Measurements from ENCODE around the gene GID8. TPM values are rescaled to one million over a fixed set of nuclear protein-coding genes. Genes with fewer than 3 reads are reported as not detected.

The GID8 gene
- polyA plus RNA-seq, 1 of the 3 experiments (the other 2 are of a cell fraction), result 18.1 TPM

DNA sequence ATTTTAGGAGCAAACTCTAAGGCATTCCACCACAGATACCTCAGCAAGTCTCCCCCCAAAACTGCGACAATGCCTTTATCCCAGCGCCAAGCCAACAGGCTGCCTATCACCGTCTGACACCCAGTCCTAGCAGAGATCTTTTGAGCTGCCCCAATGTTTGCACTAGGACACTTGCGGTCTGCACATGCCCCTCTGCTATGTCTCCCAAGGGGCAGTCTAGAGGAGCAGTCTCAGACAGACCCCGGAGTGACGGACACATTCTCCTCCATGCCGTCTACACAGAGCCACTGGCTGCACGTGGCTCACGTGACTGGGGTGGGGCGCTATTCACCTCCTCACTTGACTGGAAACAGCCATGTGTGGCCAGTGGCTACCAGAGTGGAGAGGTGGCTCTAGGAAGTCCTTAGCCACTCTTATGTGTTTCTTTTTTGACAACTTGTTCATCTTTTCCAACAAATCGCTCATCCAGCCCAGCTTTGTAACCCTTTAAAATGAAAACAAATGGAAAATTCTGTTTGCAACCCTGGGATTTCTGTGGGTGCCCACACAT lies 27.7 kb upstream of the GID8 start:
- Histone ChIP-seq H3K4me1 (ENCODE audit: control insufficient read depth in 1 of 2, insufficient read depth in 2 of 2, low read depth in 1 of 2, low read length in 1 of 2) (peaks cover 5 to 10% of the 10 kb centered on the region in 2 experiments; a peak in 2 of 4 replicates), H3K4me3 (ENCODE audit: low read depth in 2 of 2, low read length in 1 of 2) (no peak overlapping the region), H2AFZ (ENCODE audit: low read depth) (no peak overlapping the region), H4K20me1 (ENCODE audit: insufficient read depth) (peaks cover 95% of the 10 kb centered on the region), H3K27me3 (ENCODE audit: insufficient read depth) (no peaks in the 10 kb centered on the region), H3K79me2 (ENCODE audit: insufficient read depth) (peaks cover 100% of the 10 kb centered on the region), H3K27ac (ENCODE audit: low read depth in 2 of 2, low read length in 1 of 2) (no peak overlapping the region), H3K4me2 (no peak overlapping the region), H3F3A (replicated peaks; ENCODE audit: insufficient read depth) (peaks cover 17% of the 10 kb centered on the region), H3K36me3 (replicated peaks in 1 of 2; ENCODE audit: control insufficient read depth in 1 of 2, insufficient read depth in 2 of 2, low read length in 1 of 2) (peaks cover 64 to 83% of the 10 kb centered on the region in 2 experiments), H3K9me3 (no peaks in the 10 kb centered on the region), H3K9me2 (no peaks in the 10 kb centered on the region), H3K9ac (no peak overlapping the region)
- ChIA-PET CTCF (interaction anchor here (1.1 to 17.1 kb wide), 4 partner anchors 9 to 99 kb away, joined by 3 to 181 read pairs (median 65); partner anchors contain the start of gene DIDO1), POLR2A (no interaction called here)
- TF ChIP-seq SMC3 (IDR thresholded peaks at IDR 0.05; ENCODE audit: low read depth, low read length) (no peak), FOXJ3 (CRISPR knock-in tag; IDR thresholded peaks at IDR 0.05) (no peak), ELF1 (IDR thresholded peaks at IDR 0.05) (no peak)
- TF ChIP-seq, protein P1, sequence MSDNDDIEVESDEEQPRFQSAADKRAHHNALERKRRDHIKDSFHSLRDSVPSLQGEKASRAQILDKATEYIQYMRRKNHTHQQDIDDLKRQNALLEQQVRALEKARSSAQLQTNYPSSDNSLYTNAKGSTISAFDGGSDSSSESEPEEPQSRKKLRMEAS (IDR thresholded peaks at IDR 0.05; ENCODE audit: low read depth), result no peak
- TF ChIP-seq, protein P2, sequence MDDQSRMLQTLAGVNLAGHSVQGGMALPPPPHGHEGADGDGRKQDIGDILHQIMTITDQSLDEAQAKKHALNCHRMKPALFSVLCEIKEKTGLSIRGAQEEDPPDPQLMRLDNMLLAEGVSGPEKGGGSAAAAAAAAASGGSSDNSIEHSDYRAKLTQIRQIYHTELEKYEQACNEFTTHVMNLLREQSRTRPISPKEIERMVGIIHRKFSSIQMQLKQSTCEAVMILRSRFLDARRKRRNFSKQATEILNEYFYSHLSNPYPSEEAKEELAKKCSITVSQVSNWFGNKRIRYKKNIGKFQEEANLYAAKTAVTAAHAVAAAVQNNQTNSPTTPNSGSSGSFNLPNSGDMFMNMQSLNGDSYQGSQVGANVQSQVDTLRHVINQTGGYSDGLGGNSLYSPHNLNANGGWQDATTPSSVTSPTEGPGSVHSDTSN (IDR thresholded peaks at IDR 0.05), result no peak
- DNase-seq, result no peak
- WGBS (ENCODE audit: low lambda C conversion rate), result 96% methylated on average over 11 of the region's 11 CpGs

DNA sequence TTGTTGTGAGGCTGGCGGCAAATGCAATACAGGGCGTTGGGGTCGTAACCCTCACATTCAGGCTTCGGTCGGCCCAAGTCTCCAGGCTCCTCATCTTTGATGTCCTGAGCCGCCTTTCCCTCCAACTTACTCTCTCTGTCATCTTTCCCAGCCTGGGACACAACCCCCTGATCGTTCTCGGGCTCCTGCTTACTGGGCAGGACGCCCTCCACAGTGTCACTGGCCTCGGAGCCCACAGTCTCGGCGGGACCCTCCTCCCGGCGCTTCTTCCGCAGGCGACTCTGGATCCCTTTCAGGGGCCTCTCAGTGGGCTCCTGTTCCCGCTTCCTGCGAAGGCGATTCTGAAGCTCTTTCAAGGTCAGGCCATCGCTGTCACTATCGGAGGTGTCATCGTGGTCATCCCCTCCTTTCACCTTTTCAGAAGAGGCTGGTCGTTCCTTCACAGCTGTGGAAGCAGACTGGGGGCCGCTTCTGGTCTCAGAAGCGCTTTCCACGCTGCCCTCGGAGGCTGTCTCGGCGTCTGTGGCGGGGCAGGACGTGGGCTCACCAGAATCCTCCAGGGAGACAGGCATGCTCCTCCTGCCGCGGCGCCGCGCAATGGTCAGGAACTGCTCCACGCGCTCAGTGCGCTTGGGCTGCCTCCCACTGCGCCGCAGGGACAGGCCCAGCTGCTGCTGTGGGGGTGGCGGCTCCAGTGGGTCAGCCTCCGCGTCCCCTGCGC lies 27.0 kb upstream of the GID8 start:
- WGBS (ENCODE audit: low lambda C conversion rate), result 96% methylated on average over 38 of the region's 45 CpGs
- H4K20me1 ChIP-seq (ENCODE audit: insufficient read depth), result peaks cover 95% of the 10 kb centered on the region

More for the DNA sequence above, 27.0 kb upstream of the GID8 start:
- no peaks in the 10 kb centered on the region for H3K9me2 ChIP-seq
- peaks cover 17% of the 10 kb centered on the region for H3F3A ChIP-seq (replicated peaks; ENCODE audit: insufficient read depth)
- ChIA-PET POLR2A (no interaction called here), CTCF (interaction anchor here (0.9 to 17.1 kb wide), 5 partner anchors 10 to 98 kb away, joined by 3 to 181 read pairs (median 13); partner anchors contain the start of gene DIDO1)
- peaks cover 100% of the 10 kb centered on the region for H3K79me2 ChIP-seq (ENCODE audit: insufficient read depth)
- H3K9ac ChIP-seq, result no peak overlapping the region
- H3K4me3 ChIP-seq (ENCODE audit: low read depth in 2 of 2, low read length in 1 of 2), result no peak overlapping the region
- no peak for DNase-seq
- H2AFZ ChIP-seq (ENCODE audit: low read depth), result no peak overlapping the region
- no peaks in the 10 kb centered on the region for H3K9me3 ChIP-seq
- H3K4me1 ChIP-seq (ENCODE audit: control insufficient read depth in 1 of 2, insufficient read depth in 2 of 2, low read depth in 1 of 2, low read length in 1 of 2), result peaks cover 5 to 10% of the 10 kb centered on the region in 2 experiments; a peak in 2 of 4 replicates
- H3K4me2 ChIP-seq, result no peak overlapping the region
- no peak overlapping the region for H3K27ac ChIP-seq (ENCODE audit: low read depth in 2 of 2, low read length in 1 of 2)
- TF ChIP-seq RFX5 (IDR thresholded peaks at IDR 0.05; ENCODE audit: low read length), result no peak
- no peak for TF ChIP-seq FOXM1 (IDR thresholded peaks at IDR 0.05; ENCODE audit: low read depth)
- TF ChIP-seq, protein P2 (IDR thresholded peaks at IDR 0.05), result no peak
- TF ChIP-seq SIN3A (IDR thresholded peaks at IDR 0.05; ENCODE audit: borderline replicate concordance, low read depth, low read length), result no peak
- peaks cover 58 to 76% of the 10 kb centered on the region in 2 experiments for H3K36me3 ChIP-seq (replicated peaks in 1 of 2; ENCODE audit: control insufficient read depth in 1 of 2, insufficient read depth in 2 of 2, low read length in 1 of 2)
- no peaks in the 10 kb centered on the region for H3K27me3 ChIP-seq (ENCODE audit: insufficient read depth)

Measured in SK-N-SH (cell line).